ENCODE measurements around the gene PPP1R1B. TPM values are rescaled to one million over a fixed set of nuclear protein-coding genes. Genes with fewer than 3 reads are reported as not detected.

PPP1R1B gene
- total and polyA plus RNA-seq, 2 experiments from 2014 or later: 3.4 to 5.4 TPM

DNA sequence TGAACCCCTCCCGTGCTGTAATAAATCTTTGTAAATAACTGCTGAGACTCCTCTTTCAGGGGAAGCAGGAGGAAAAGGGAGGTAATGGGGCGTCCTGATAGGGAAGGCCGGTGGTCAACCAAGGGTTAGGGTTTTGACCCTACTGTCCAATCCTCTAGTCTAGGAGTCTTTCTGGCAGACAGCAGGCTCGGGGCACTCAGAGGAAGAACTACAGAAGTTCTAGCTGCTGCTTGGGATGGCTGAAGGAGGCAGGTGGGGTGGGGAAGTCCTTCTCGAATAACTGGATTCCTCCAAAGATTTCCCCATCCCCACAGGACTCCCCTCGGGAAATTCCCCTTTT lies 9.8 kb downstream of the PPP1R1B start (continued):
- TF ChIP-seq, protein P1, sequence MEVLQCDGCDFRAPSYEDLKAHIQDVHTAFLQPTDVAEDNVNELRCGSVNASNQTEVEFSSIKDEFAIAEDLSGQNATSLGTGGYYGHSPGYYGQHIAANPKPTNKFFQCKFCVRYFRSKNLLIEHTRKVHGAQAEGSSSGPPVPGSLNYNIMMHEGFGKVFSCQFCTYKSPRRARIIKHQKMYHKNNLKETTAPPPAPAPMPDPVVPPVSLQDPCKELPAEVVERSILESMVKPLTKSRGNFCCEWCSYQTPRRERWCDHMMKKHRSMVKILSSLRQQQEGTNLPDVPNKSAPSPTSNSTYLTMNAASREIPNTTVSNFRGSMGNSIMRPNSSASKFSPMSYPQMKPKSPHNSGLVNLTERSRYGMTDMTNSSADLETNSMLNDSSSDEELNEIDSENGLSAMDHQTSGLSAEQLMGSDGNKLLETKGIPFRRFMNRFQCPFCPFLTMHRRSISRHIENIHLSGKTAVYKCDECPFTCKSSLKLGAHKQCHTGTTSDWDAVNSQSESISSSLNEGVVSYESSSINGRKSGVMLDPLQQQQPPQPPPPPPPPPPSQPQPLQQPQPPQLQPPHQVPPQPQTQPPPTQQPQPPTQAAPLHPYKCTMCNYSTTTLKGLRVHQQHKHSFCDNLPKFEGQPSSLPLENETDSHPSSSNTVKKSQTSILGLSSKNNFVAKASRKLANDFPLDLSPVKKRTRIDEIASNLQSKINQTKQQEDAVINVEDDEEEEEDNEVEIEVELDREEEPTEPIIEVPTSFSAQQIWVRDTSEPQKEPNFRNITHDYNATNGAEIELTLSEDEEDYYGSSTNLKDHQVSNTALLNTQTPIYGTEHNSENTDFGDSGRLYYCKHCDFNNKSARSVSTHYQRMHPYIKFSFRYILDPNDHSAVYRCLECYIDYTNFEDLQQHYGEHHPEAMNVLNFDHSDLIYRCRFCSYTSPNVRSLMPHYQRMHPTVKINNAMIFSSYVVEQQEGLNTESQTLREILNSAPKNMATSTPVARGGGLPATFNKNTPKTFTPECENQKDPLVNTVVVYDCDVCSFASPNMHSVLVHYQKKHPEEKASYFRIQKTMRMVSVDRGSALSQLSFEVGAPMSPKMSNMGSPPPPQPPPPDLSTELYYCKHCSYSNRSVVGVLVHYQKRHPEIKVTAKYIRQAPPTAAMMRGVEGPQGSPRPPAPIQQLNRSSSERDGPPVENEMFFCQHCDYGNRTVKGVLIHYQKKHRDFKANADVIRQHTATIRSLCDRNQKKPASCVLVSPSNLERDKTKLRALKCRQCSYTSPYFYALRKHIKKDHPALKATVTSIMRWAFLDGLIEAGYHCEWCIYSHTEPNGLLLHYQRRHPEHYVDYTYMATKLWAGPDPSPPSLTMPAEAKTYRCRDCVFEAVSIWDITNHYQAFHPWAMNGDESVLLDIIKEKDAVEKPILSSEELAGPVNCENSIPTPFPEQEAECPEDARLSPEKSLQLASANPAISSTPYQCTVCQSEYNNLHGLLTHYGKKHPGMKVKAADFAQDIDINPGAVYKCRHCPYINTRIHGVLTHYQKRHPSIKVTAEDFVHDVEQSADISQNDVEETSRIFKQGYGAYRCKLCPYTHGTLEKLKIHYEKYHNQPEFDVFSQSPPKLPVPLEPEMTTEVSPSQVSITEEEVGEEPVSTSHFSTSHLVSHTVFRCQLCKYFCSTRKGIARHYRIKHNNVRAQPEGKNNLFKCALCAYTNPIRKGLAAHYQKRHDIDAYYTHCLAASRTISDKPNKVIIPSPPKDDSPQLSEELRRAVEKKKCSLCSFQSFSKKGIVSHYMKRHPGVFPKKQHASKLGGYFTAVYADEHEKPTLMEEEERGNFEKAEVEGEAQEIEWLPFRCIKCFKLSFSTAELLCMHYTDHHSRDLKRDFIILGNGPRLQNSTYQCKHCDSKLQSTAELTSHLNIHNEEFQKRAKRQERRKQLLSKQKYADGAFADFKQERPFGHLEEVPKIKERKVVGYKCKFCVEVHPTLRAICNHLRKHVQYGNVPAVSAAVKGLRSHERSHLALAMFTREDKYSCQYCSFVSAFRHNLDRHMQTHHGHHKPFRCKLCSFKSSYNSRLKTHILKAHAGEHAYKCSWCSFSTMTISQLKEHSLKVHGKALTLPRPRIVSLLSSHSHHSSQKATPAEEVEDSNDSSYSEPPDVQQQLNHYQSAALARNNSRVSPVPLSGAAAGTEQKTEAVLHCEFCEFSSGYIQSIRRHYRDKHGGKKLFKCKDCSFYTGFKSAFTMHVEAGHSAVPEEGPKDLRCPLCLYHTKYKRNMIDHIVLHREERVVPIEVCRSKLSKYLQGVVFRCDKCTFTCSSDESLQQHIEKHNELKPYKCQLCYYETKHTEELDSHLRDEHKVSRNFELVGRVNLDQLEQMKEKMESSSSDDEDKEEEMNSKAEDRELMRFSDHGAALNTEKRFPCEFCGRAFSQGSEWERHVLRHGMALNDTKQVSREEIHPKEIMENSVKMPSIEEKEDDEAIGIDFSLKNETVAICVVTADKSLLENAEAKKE (CRISPR knock-in tag; IDR thresholded peaks at IDR 0.05): no peak
- TF ChIP-seq, protein P2, sequence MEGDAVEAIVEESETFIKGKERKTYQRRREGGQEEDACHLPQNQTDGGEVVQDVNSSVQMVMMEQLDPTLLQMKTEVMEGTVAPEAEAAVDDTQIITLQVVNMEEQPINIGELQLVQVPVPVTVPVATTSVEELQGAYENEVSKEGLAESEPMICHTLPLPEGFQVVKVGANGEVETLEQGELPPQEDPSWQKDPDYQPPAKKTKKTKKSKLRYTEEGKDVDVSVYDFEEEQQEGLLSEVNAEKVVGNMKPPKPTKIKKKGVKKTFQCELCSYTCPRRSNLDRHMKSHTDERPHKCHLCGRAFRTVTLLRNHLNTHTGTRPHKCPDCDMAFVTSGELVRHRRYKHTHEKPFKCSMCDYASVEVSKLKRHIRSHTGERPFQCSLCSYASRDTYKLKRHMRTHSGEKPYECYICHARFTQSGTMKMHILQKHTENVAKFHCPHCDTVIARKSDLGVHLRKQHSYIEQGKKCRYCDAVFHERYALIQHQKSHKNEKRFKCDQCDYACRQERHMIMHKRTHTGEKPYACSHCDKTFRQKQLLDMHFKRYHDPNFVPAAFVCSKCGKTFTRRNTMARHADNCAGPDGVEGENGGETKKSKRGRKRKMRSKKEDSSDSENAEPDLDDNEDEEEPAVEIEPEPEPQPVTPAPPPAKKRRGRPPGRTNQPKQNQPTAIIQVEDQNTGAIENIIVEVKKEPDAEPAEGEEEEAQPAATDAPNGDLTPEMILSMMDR (conservative IDR thresholded peaks at IDR 0.05; ENCODE audit: low read depth in 2 of 2): no peak
- no peak for TF ChIP-seq EZH2phosphoT487 (IDR thresholded peaks at IDR 0.05; ENCODE audit: unreplicated experiment)
- TF ChIP-seq EZH2 (IDR thresholded peaks at IDR 0.05; ENCODE audit: low read depth, unreplicated experiment): no peak
- no peak for TF ChIP-seq JUNB (IDR thresholded peaks at IDR 0.05; ENCODE audit: unreplicated experiment)
- TF ChIP-seq, protein P3, sequence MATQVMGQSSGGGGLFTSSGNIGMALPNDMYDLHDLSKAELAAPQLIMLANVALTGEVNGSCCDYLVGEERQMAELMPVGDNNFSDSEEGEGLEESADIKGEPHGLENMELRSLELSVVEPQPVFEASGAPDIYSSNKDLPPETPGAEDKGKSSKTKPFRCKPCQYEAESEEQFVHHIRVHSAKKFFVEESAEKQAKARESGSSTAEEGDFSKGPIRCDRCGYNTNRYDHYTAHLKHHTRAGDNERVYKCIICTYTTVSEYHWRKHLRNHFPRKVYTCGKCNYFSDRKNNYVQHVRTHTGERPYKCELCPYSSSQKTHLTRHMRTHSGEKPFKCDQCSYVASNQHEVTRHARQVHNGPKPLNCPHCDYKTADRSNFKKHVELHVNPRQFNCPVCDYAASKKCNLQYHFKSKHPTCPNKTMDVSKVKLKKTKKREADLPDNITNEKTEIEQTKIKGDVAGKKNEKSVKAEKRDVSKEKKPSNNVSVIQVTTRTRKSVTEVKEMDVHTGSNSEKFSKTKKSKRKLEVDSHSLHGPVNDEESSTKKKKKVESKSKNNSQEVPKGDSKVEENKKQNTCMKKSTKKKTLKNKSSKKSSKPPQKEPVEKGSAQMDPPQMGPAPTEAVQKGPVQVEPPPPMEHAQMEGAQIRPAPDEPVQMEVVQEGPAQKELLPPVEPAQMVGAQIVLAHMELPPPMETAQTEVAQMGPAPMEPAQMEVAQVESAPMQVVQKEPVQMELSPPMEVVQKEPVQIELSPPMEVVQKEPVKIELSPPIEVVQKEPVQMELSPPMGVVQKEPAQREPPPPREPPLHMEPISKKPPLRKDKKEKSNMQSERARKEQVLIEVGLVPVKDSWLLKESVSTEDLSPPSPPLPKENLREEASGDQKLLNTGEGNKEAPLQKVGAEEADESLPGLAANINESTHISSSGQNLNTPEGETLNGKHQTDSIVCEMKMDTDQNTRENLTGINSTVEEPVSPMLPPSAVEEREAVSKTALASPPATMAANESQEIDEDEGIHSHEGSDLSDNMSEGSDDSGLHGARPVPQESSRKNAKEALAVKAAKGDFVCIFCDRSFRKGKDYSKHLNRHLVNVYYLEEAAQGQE (IDR thresholded peaks at IDR 0.05; ENCODE audit: unreplicated experiment): no peak

All from GM23338 (cell line).